ENCODE results near the gene APBB3. TPM values are rescaled to one million over a fixed set of nuclear protein-coding genes. Genes with fewer than 3 reads are reported as not detected.

APBB3 gene
- total RNA-seq, 1 donor from 2014 or later, result 61.4 TPM

DNA sequence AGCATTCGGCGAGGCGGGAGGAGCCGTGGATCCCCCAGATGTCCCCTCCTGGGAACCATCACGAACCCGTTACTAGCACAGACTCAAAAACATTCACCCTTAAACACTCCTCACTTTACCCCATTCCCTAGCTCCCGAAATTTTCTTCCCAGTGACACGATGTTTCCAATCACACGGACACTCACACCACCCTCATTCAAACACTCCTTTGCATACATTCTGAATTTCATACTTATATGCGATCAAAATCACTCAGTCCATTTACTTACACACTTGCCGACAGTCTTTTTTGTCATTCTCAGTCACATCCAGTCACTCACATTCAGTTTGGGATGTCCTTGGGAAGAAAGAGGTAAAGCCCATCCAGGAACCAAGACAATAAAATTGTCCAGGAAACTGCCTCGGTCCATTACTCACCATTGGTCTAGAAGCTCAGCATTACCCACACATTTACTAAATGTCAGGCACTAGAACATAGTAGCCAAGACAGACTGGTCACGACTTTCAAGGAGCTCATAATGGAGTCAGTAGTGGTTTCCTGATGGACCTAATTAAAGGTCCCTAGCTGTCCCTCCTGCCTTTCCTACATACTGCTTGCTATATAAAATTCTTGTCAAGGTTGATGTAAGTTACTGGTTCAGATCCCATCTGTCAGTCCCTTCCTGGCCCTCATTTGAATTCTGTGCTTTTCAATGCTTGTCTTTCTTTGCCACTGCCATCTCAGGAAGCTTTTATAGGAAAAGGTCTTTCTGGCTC, 804 bp upstream of the APBB3 start:
- Mint-ChIP-seq H3K9me3 (no peaks in the 10 kb centered on the region), H3K36me3 (peaks cover 7% of the 10 kb centered on the region), H3K4me1 (ENCODE audit: unreplicated experiment) (peaks cover 9% of the 10 kb centered on the region), H3K27me3 (no peaks in the 10 kb centered on the region), H3K4me3 (peak overlapping the region; percentile 90), H3K27ac (peak overlapping the region; percentile 87)
- TF ChIP-seq, protein P1, sequence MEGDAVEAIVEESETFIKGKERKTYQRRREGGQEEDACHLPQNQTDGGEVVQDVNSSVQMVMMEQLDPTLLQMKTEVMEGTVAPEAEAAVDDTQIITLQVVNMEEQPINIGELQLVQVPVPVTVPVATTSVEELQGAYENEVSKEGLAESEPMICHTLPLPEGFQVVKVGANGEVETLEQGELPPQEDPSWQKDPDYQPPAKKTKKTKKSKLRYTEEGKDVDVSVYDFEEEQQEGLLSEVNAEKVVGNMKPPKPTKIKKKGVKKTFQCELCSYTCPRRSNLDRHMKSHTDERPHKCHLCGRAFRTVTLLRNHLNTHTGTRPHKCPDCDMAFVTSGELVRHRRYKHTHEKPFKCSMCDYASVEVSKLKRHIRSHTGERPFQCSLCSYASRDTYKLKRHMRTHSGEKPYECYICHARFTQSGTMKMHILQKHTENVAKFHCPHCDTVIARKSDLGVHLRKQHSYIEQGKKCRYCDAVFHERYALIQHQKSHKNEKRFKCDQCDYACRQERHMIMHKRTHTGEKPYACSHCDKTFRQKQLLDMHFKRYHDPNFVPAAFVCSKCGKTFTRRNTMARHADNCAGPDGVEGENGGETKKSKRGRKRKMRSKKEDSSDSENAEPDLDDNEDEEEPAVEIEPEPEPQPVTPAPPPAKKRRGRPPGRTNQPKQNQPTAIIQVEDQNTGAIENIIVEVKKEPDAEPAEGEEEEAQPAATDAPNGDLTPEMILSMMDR (conservative IDR thresholded peaks at IDR 0.05), result no peak
- DNase-seq (ENCODE audit: extremely low spot score, unreplicated experiment), result peak; percentile 48

- no peaks in the 10 kb centered on the region for H3K9me3 Mint-ChIP-seq
- H3K4me3 Mint-ChIP-seq, result peak overlapping the region; percentile 90
- TF ChIP-seq, protein P1 (conservative IDR thresholded peaks at IDR 0.05), result no peak
- peaks cover 9% of the 10 kb centered on the region for H3K4me1 Mint-ChIP-seq (ENCODE audit: unreplicated experiment)
- H3K27ac Mint-ChIP-seq, result peak overlapping the region; percentile 87
- DNase-seq (ENCODE audit: extremely low spot score, unreplicated experiment), result no peak
- H3K36me3 Mint-ChIP-seq, result peaks cover 15% of the 10 kb centered on the region
- H3K27me3 Mint-ChIP-seq, result no peaks in the 10 kb centered on the region
Measured at GRCh38 chr5:140563596-140563995, 802 bp downstream of the APBB3 start.

DNA sequence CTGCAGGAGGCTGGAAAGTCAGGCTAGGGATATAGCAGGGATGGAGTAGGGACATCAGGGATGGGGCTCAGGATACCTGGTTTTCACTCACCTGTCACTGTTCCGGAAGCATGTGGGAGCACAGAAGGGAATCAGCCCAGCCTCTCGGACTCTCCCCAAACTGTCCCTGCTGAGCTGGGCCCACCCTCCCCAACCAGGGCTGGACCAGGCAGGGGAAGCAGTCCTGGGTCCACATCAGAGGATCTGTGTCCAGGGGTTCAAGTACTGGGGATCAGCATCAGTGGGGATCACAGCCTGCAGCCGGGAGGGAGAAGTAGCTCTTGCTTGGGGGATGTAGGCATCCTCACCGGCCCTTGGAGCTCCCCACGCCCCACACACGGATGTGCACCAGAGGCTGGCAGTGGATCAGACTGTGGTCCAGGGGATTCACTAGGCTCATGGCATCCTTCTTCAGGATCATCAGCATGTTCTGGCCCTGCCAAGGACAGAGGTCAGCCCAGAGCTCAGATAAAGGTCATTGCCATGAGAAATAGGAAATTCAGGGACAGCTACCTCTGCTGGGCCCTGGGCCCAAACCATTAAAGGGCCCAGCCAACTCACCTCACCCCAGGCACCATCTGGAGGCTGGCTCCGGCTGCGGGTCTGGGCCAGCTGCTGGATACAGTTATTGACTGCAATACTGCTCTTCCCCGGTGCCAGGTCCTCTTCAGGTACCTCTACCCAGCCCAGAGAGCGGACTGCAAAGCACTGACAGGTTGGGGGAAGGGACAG, 2.5 kb downstream of the APBB3 start:
- Mint-ChIP-seq H3K27ac (no peak overlapping the region), H3K27me3 (no peaks in the 10 kb centered on the region), H3K4me3 (no peak overlapping the region), H3K9me3 (no peaks in the 10 kb centered on the region), H3K4me1 (ENCODE audit: unreplicated experiment) (peaks cover 16% of the 10 kb centered on the region), H3K36me3 (peaks cover 15% of the 10 kb centered on the region)
- no peak for DNase-seq (ENCODE audit: extremely low spot score, unreplicated experiment)
- TF ChIP-seq, protein P1 (conservative IDR thresholded peaks at IDR 0.05), result no peak

DNA sequence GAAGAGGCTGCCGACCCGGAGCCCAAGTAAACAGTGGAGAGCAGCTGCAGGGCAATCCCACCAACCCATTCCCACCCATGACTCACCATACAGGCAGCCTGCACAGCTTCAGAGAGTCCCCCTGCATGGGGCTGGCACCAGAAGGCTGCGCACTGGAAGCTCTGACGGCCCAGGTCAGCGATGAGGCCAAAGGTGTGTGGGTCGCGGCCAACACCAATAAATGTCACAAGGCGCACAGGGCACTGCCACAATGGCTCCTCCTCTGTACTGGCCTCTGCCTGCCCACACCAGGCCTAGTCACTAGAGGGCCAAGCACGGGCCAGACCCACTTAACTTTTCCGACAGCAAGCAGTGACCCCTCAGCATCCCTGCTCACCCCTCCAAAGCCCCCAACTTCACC, 4.2 kb downstream of the APBB3 start:
- TF ChIP-seq, protein P1 (conservative IDR thresholded peaks at IDR 0.05), result no peak
- no peaks in the 10 kb centered on the region for H3K27me3 Mint-ChIP-seq
- H3K27ac Mint-ChIP-seq, result no peak overlapping the region
- peaks cover 21% of the 10 kb centered on the region for H3K36me3 Mint-ChIP-seq
- DNase-seq (ENCODE audit: extremely low spot score, unreplicated experiment), result no peak
- no peak overlapping the region for H3K4me3 Mint-ChIP-seq
- peaks cover 26% of the 10 kb centered on the region for H3K4me1 Mint-ChIP-seq (ENCODE audit: unreplicated experiment)
- no peaks in the 10 kb centered on the region for H3K9me3 Mint-ChIP-seq

GRCh38 chr5:140558542-140558941, 5.9 kb downstream of the APBB3 start:
- Mint-ChIP-seq H3K4me1 (ENCODE audit: unreplicated experiment) (peaks cover 28% of the 10 kb centered on the region), H3K27me3 (no peaks in the 10 kb centered on the region), H3K27ac (peak overlapping the region; percentile 86), H3K4me3 (peak overlapping the region; percentile 95), H3K36me3 (peaks cover 27% of the 10 kb centered on the region), H3K9me3 (no peaks in the 10 kb centered on the region)
- TF ChIP-seq, protein P1 (conservative IDR thresholded peaks at IDR 0.05), result no peak
- DNase-seq (ENCODE audit: extremely low spot score, unreplicated experiment), result no peak
